H1 (cell line): Measurements from ENCODE around the gene SSMEM1. TPM values are rescaled to one million over a fixed set of nuclear protein-coding genes. Genes with fewer than 3 reads are reported as not detected.

Source experiments
- CTCF ChIA-PET: fragments of 300-600 bp; sonication (Branson Sonifier 250); formaldehyde crosslinking; loops from one replicate; lab custom pipeline; 2021; ENCODE audit not compliant: partially characterized antibody; lab: Charles Lee
- POLR2A ChIA-PET: fragments of 300-600 bp; sonication (Branson Sonifier 250); formaldehyde crosslinking; loops from one replicate; lab custom pipeline; 2021; ENCODE audit warnings: inconsistent platforms; ENCODE audit not compliant: partially characterized antibody; lab: Charles Lee
- DNase-seq, 2 experiments: peaks; one replicate each; pipeline versions ENCODE4 v3.0.0 to v3.0.0-alpha.2; 2010 to 2022; ENCODE audit warnings: low spot score in 2 of 2, low read depth in 1 of 2, mixed read lengths in 1 of 2
- FAIRE-seq: peaks from 2 replicates; lab custom pipeline; 2011; peaks lifted over from hg19 to GRCh38; lab: Jason Lieb, UNC
- H2AFZ ChIP-seq: 2 replicates; pipeline ENCODE4 v1.8.1; 2012; ENCODE audit warnings: low read length, inconsistent platforms
- H2AK5ac ChIP-seq: 2 replicates; pipeline ENCODE4 v1.6.1; 2013; ENCODE audit warnings: low read depth, low read length
- H2BK120ac ChIP-seq: replicated peaks from 2 replicates; pipeline ENCODE3; 2013; ENCODE audit warnings: low read depth, low read length, inconsistent platforms
- H2BK12ac ChIP-seq: 2 replicates; pipeline ENCODE4 v1.6.1; 2013; ENCODE audit warnings: low read depth, low read length
- H2BK15ac ChIP-seq: 2 replicates; pipeline ENCODE4 v1.6.1; 2013; ENCODE audit warnings: low read length
- H2BK20ac ChIP-seq: 2 replicates; pipeline ENCODE4 v1.6.1; 2013; ENCODE audit warnings: low read length
- H2BK5ac ChIP-seq: 2 replicates; pipeline ENCODE4 v1.6.1; 2013; ENCODE audit warnings: low read depth, low read length
- H3K14ac ChIP-seq: 2 replicates; pipeline ENCODE4 v1.6.1; 2013; ENCODE audit warnings: inconsistent platforms; ENCODE audit not compliant: insufficient read length
- H3K18ac ChIP-seq: 2 replicates; pipeline ENCODE4 v1.6.1; 2013; ENCODE audit warnings: low read length; ENCODE audit errors: extremely low read depth
- H3K23ac ChIP-seq: 2 replicates; pipeline ENCODE4 v1.6.1; 2013; ENCODE audit warnings: inconsistent platforms; ENCODE audit not compliant: insufficient read length
- H3K23me2 ChIP-seq: 2 replicates; pipeline ENCODE4 v1.6.1; 2013; ENCODE audit warnings: low read depth, low read length
- H3K27ac ChIP-seq: 2 replicates; pipeline ENCODE4 v1.6.1; 2011; ENCODE audit warnings: low read depth, low read length, inconsistent platforms
- H3K27me3 ChIP-seq, 4 experiments: replicated peaks in 1 of 4; 1 replicate in 1 of 4; 2 replicates in 3 of 4; pipeline versions ENCODE4 v1.6.1 to v1.8.1; 2011 to 2013; ENCODE audit warnings: low read length in 3 of 4, mild to moderate bottlenecking in 3 of 4, inconsistent platforms in 2 of 4, mixed read lengths in 2 of 4, moderate library complexity in 1 of 4; ENCODE audit not compliant: control insufficient read depth in 3 of 4, insufficient read depth in 3 of 4; ENCODE audit errors: extremely low read depth in 1 of 4
- H3K36me3 ChIP-seq, 4 experiments: 2 replicates each; pipeline versions ENCODE4 v1.6.1 to v1.8.1; 2011 to 2013; ENCODE audit warnings: mild to moderate bottlenecking in 4 of 4, low read length in 3 of 4, moderate library complexity in 2 of 4, control low read depth in 1 of 4, inconsistent platforms in 1 of 4; ENCODE audit not compliant: insufficient read depth in 4 of 4, control insufficient read depth in 2 of 4
- H3K4ac ChIP-seq: replicated peaks from 2 replicates; pipeline ENCODE3; 2013; ENCODE audit warnings: low read length, low read depth, mixed read lengths, inconsistent platforms; ENCODE audit not compliant: insufficient read length
- H3K4me1 ChIP-seq, 4 experiments: replicated peaks in 1 of 4; 1 replicate in 1 of 4; 2 replicates in 3 of 4; pipeline versions ENCODE4 v1.6.1 to v1.8.1; 2011 to 2013; ENCODE audit warnings: low read length in 3 of 4, inconsistent platforms in 2 of 4, mixed read lengths in 1 of 4; ENCODE audit not compliant: insufficient read depth in 4 of 4, control insufficient read depth in 3 of 4
- H3K4me2 ChIP-seq, 2 experiments: 2 replicates each; pipeline versions ENCODE4 v1.6.1 to v1.8.1; 2011 to 2013; ENCODE audit warnings: low read depth in 2 of 2, low read length in 2 of 2, control low read depth in 1 of 2, inconsistent platforms in 1 of 2, mild to moderate bottlenecking in 1 of 2; ENCODE audit not compliant: insufficient read depth in 1 of 2
- H3K4me3 ChIP-seq, 4 experiments: fragments of 200-600, 300-600 bp in 1 of 4; sonication (generic), shearing (Covaris generic), sonication (Bioruptor Twin) in 1 of 4; 2 replicates each; pipeline versions ENCODE4 v1.5.1 to v1.8.1; 2011 to 2016; ENCODE audit warnings: low read length in 4 of 4, low read depth in 3 of 4, control low read depth in 2 of 4, inconsistent platforms in 2 of 4, mild to moderate bottlenecking in 2 of 4, mixed read lengths in 1 of 4, moderate library complexity in 1 of 4; ENCODE audit not compliant: insufficient read depth in 2 of 4; ENCODE audit errors: extremely low read depth in 1 of 4
- H3K56ac ChIP-seq: replicated peaks from 2 replicates; pipeline ENCODE3; 2013; ENCODE audit warnings: low read depth, mild to moderate bottlenecking, mixed read lengths, low read length, inconsistent platforms; ENCODE audit not compliant: insufficient read length
- H3K79me1 ChIP-seq: 2 replicates; pipeline ENCODE4 v1.6.1; 2013; ENCODE audit warnings: low read depth, low read length, control low read depth
- H3K79me2 ChIP-seq, 2 experiments: 2 replicates each; pipeline versions ENCODE4 v1.6.1 to v1.8.1; 2012 to 2013; ENCODE audit warnings: low read length in 2 of 2, mild to moderate bottlenecking in 2 of 2, inconsistent platforms in 1 of 2; ENCODE audit not compliant: insufficient read depth in 2 of 2, control insufficient read depth in 1 of 2
- H3K9ac ChIP-seq, 4 experiments: replicated peaks in 1 of 4; 1 replicate in 1 of 4; 2 replicates in 3 of 4; pipeline versions ENCODE4 v1.6.1 to v1.8.1; 2011 to 2013; ENCODE audit warnings: low read depth in 3 of 4, low read length in 3 of 4, control low read depth in 2 of 4, mild to moderate bottlenecking in 2 of 4, moderate library complexity in 2 of 4, inconsistent platforms in 1 of 4; ENCODE audit errors: extremely low read depth in 1 of 4
- H3K9me3 ChIP-seq, 2 experiments: 2 replicates each; pipeline versions ENCODE4 v1.6.1 to v1.8.1; 2012 to 2013; ENCODE audit warnings: mild to moderate bottlenecking in 2 of 2, moderate library complexity in 2 of 2, control low read depth in 1 of 2, inconsistent platforms in 1 of 2, low read depth in 1 of 2, low read length in 1 of 2, mixed read lengths in 1 of 2; ENCODE audit not compliant: insufficient read depth in 2 of 2
- H4K20me1 ChIP-seq, 2 experiments: replicated peaks in 1 of 2; 2 replicates each; pipeline versions ENCODE3 to v1.8.1; 2011 to 2013; ENCODE audit warnings: inconsistent platforms in 2 of 2, low read length in 2 of 2, mild to moderate bottlenecking in 1 of 2; ENCODE audit not compliant: insufficient read depth in 2 of 2, control insufficient read depth in 1 of 2
- H4K5ac ChIP-seq: 2 replicates; pipeline ENCODE4 v1.6.1; 2013; ENCODE audit warnings: low read length, low read depth, mixed read lengths, inconsistent platforms; ENCODE audit not compliant: insufficient read length
- H4K8ac ChIP-seq: 2 replicates; pipeline ENCODE4 v1.8.0; 2013; ENCODE audit warnings: mild to moderate bottlenecking, moderate library complexity, low read length, inconsistent platforms; ENCODE audit not compliant: insufficient read depth; ENCODE audit errors: extremely low read depth
- H4K91ac ChIP-seq: replicated peaks from 2 replicates; pipeline ENCODE3; 2013; ENCODE audit warnings: low read length, mixed read lengths, inconsistent platforms; ENCODE audit not compliant: insufficient read length
- CBX8 ChIP-seq: fragments of 300-800, 300-1000 bp; sonication (generic); IDR thresholded peaks from 2 replicates; pipeline ENCODE4 v1.7.1; 2016; ENCODE audit warnings: low read depth, low read length, borderline replicate concordance
- CEBPB ChIP-seq: IDR thresholded peaks from 2 replicates; pipeline ENCODE4 v1.6.1; 2012; ENCODE audit warnings: low read depth, low read length
- CHD2 ChIP-seq: IDR thresholded peaks from 2 replicates; pipeline ENCODE4 v1.6.1; 2012; ENCODE audit warnings: low read length, improper control_type of control experiment
- E2F6 ChIP-seq: IDR thresholded peaks from 2 replicates; pipeline ENCODE4 v1.6.1; 2012; ENCODE audit warnings: inconsistent platforms
- EP300 ChIP-seq, 2 experiments: IDR thresholded peaks; 1 replicate in 1 of 2; 2 replicates in 1 of 2; pipeline ENCODE4 v1.6.1; 2011 to 2012; ENCODE audit warnings: low read depth in 2 of 2, low read length in 2 of 2, mild to moderate bottlenecking in 2 of 2, borderline replicate concordance in 1 of 2, inconsistent platforms in 1 of 2, moderate library complexity in 1 of 2
- FOSL1 ChIP-seq: IDR thresholded peaks from 2 replicates; pipeline ENCODE4 v1.6.1; 2011; ENCODE audit warnings: mild to moderate bottlenecking, low read depth, low read length, moderate library complexity; ENCODE audit not compliant: insufficient read depth
- HDAC2 ChIP-seq, 2 experiments: fragments of 300-600 bp in 1 of 2; sonication (generic) in 1 of 2; IDR thresholded peaks; 2 replicates each; pipeline ENCODE4 v1.6.1; 2011 to 2012; ENCODE audit warnings: low read depth in 2 of 2, low read length in 2 of 2, mild to moderate bottlenecking in 2 of 2, moderate library complexity in 2 of 2, borderline replicate concordance in 1 of 2, inconsistent platforms in 1 of 2
- JUN ChIP-seq: IDR thresholded peaks from 2 replicates; pipeline ENCODE4 v1.6.1; 2011; ENCODE audit warnings: low read depth, mild to moderate bottlenecking, improper control_type of control experiment, low read length
- JUND ChIP-seq: IDR thresholded peaks from 2 replicates; pipeline ENCODE4 v1.6.1; 2011; ENCODE audit warnings: mild to moderate bottlenecking, improper control_type of control experiment, low read length
- POLR2AphosphoS5 ChIP-seq: IDR thresholded peaks from 2 replicates; pipeline ENCODE4 v1.6.1; 2011; ENCODE audit warnings: low read depth, low read length
- RFX5 ChIP-seq: IDR thresholded peaks from 2 replicates; pipeline ENCODE4 v1.6.1; 2011; ENCODE audit warnings: low read depth, low read length, improper control_type of control experiment, borderline replicate concordance
- SIRT6 ChIP-seq: IDR thresholded peaks from one replicate; pipeline ENCODE4 v1.7.1; 2012; ENCODE audit warnings: low read length, inconsistent platforms
- TAF7 ChIP-seq: optimal IDR thresholded peaks from 2 replicates; pipeline ENCODE3; 2011; ENCODE audit warnings: low read depth, mild to moderate bottlenecking, inconsistent platforms, low read length, moderate library complexity, borderline replicate concordance
- TEAD4 ChIP-seq: IDR thresholded peaks from 2 replicates; pipeline ENCODE4 v1.6.1; 2012; ENCODE audit warnings: low read depth, low read length, inconsistent platforms, mixed read lengths
- WGBS, 2 experiments: shearing (Covaris generic) in 1 of 2; methylation state at CpG; one replicate each; pipeline versions ENCODE4 v1.1.6 to v1.1.7; 2013 to 2015; ENCODE audit warnings: low lambda C conversion rate in 2 of 2, mixed read lengths in 2 of 2, inconsistent platforms in 1 of 2, low coverage in 1 of 2, missing lambda C conversion rate in 1 of 2; ENCODE audit not compliant: insufficient replicate concordance in 2 of 2, insufficient coverage in 1 of 2, insufficient read length in 1 of 2; ENCODE audit errors: extremely low coverage in 1 of 2, missing lambda C conversion rate in 1 of 2; 5-methylcytosine and 5-hydroxymethylcytosine counted together
- polyA plus RNA-seq, 7 experiments: library from polyadenylated mRNA; depleted of rRNA in 3 of 7; stranded (reverse) in 5 of 7; unstranded in 2 of 7; fragments of >200 nt in 5 of 7; fragments of 200-250 nt in 2 of 7; gene quantifications; 1 replicate in 5 of 7; 2 replicates in 1 of 7; 4 replicates in 1 of 7; pipeline versions ENCODE4 v1.2.1 to v1.2.3, GENCODE V29; 2011 to 2013; ENCODE audit warnings: missing spikeins in 2 of 7, mixed read lengths in 2 of 7
- total RNA-seq: library from RNA; stranded (reverse); fragmentation: NEBNext Ultra II Directional; extraction: Animal tissue kit (Norgen Biotek cat#: 25700); gene quantifications from 2 replicates; pipeline ENCODE4 v1.2.1, GENCODE V29; 2021

Gene SSMEM1
- total and polyA plus RNA-seq, 2 of the 8 experiments (the other 6 are each of a cell fraction or from before 2014, with no cell fraction given), result not detected

GRCh38 chr7:130162196-130162595 lies 45.5 kb upstream of the SSMEM1 start:
- no peak for FAIRE-seq
- TF ChIP-seq RFX5 (no peak), JUN (no peak), CHD2 (no peak), SIRT6 (no peak), POLR2AphosphoS5 (no peak), E2F6 (no peak), CBX8 (no peak), HDAC2 (IDR thresholded peaks at IDR 0.05; ENCODE audit: borderline replicate concordance in 1 of 2, low read depth in 2 of 2, low read length in 2 of 2) (no peak), JUND (no peak), TEAD4 (no peak), TAF7 (no peak), CEBPB (no peak), EP300 (IDR thresholded peaks at IDR 0.05; ENCODE audit: borderline replicate concordance in 1 of 2, low read depth in 2 of 2, low read length in 2 of 2) (no peak), FOSL1 (no peak)

More at GRCh38 chr7:130162196-130162595, 45.5 kb upstream of the SSMEM1 start:
- Histone ChIP-seq H2AK5ac (no peak overlapping the region), H3K79me1 (no peaks in the 10 kb centered on the region), H3K18ac (no peak overlapping the region), H3K4me2 (no peak overlapping the region), H3K14ac (no peak overlapping the region), H3K79me2 (no peaks in the 10 kb centered on the region), H2BK15ac (no peak overlapping the region), H2BK12ac (no peak overlapping the region), H4K91ac (no peak overlapping the region), H3K9me3 (no peaks in the 10 kb centered on the region; a peak in 1 of 4 replicates), H3K23ac (no peak overlapping the region), H2AFZ (no peak overlapping the region), H3K4me3 (no peak overlapping the region), H2BK20ac (no peak overlapping the region), H4K5ac (no peak overlapping the region), H3K9ac (no peak overlapping the region), H3K4me1 (no peaks in the 10 kb centered on the region), H3K36me3 (peaks cover 3 to 26% (median 8%) of the 10 kb centered on the region in 4 experiments; a peak in 6 of 8 replicates), H2BK120ac (no peak overlapping the region), H4K20me1 (no peaks in the 10 kb centered on the region), H4K8ac (no peak overlapping the region), H3K4ac (no peak overlapping the region), H3K56ac (no peak overlapping the region), H3K27ac (no peak overlapping the region), H3K27me3 (no peaks in the 10 kb centered on the region), H3K23me2 (no peaks in the 10 kb centered on the region), H2BK5ac (no peak overlapping the region)
- 79% methylated on average over 5 of the region's 5 CpGs; no CpG with 5 or more reads in 1 of the 2 experiments for WGBS, 2 experiments
- ChIA-PET CTCF (interaction anchor here (1.0 to 1.6 kb wide), 4 partner anchors 20 to 90 kb away, joined by 3 to 4 read pairs (median 3); no protein-coding TSS in a partner anchor), POLR2A (interaction anchor here (0.5 kb wide), 1 partner anchor 15 kb away, joined by 3 read pairs; no protein-coding TSS in a partner anchor)
- no peak for DNase-seq
